ENCODE data around the gene PPP1R3F.

GRCh38 chrX:49270249-49270921 is 792 bp downstream of the PPP1R3F start:
- TF ChIP-seq CTCF (IDR thresholded peaks at IDR 0.05) (no peak), POLR2A (IDR thresholded peaks at IDR 0.05) (no peak)

Data from esophagus squamous epithelium (tissue), 4 donors.